NCI-H1092 treated with DMSO at 0.1 percent for 48 hours (cell line): ENCODE data around the gene G6PD.

Source experiments
- DNase-seq: peaks from one replicate; lab custom pipeline; 2025; lab: John Stamatoyannopoulos, UW

G6PD gene

GRCh38 chrX:154487518-154488290, 58.9 kb downstream of the G6PD start:
- no peak for DNase-seq

- peak; percentile 34 for DNase-seq
Observed at GRCh38 chrX:154486396-154487207, 60.0 kb downstream of the G6PD start, which contains the start of gene UBL4A. Gene UBL4A (minus strand): TSS chrX:154486615. CDS start chrX:154486584, 31 bp downstream.

- DNase-seq, result peak; percentile 34
Observed at GRCh38 chrX:154486052-154486395, 60.6 kb downstream of the G6PD start.

- peak; percentile 11 for DNase-seq
Observed at GRCh38 chrX:154485150-154486051, 61.2 kb downstream of the G6PD start.

DNA sequence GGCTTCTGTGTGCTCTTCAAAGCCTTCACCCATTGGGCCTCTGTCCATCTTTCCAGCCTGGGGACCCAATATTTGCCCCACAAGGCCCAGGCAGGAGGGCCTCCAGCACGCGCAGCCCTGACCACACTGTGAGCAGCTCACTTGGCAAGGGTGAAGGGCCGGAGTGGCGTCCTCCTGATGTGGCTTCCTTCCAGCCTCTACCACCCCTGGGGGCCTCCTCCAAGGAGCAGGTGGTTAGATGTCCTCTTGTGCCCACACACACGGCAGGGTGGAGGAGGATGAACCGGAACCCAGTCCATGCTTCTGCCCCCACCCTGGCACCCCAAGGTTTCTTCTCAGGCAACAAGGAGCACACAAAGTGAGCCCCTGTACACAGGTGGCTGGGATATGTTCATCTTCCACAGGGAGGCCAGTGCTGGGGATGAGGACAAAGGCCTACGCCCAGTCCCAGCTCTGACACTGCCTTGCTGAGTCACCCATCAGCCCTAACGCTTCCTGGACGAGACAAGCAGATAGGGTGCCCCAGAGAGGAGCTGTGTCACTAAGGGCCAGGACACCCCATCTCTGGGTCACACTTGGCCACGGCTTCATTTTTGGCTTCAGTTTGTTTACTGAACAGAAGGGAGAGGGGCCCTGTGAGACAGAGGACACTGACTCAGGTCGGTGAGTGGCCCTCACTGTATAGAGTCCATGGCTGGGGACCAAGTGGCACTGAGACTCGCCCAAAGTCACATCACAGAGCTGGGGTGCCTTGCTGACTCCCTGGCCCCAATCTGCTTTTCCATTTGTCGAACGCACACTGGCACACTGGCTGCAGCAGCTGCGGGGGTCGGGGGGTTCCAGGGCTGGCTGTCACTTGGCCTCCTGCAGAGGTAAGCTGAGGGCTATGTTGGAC, 62.1 kb downstream of the G6PD start:
- no peak for DNase-seq

GRCh38 chrX:154483325-154483724, 63.3 kb downstream of the G6PD start:
- DNase-seq, result no peak

- no peak for DNase-seq
Observed at GRCh38 chrX:154482786-154483185, 63.9 kb downstream of the G6PD start.

- DNase-seq, result no peak
Observed at GRCh38 chrX:154481911-154482601, 64.6 kb downstream of the G6PD start.
